Adrenal gland (tissue), 12 donors: Measurements from ENCODE around the gene DDX21. TPM values are rescaled to one million over a fixed set of nuclear protein-coding genes. Genes with fewer than 3 reads are reported as not detected.
A peak's percentile ranks its signal among the peaks of the same experiment; 100 is the strongest.

Source experiments
- DNase-seq, 7 donors: peaks; one replicate each; pipeline ENCODE4 v3.0.0-alpha.2; 2019 to 2020
- H3K27ac ChIP-seq, 5 donors: fragments of 200-600 bp; sonication (generic) in 4 of 5; 1 replicate in 3 of 5; 2 replicates in 2 of 5; pipeline versions ENCODE4 v1.5.1 to v1.8.0; 2016 to 2020; ENCODE audit warnings: mild to moderate bottlenecking in 1 of 5
- H3K27me3 ChIP-seq: fragments of 200-600 bp; 2 replicates; pipeline ENCODE4 v1.8.0; 2021
- H3K36me3 ChIP-seq, 2 donors: fragments of 200-600 bp; replicated peaks in 1 of 2; 1 replicate in 1 of 2; 2 replicates in 1 of 2; pipeline versions ENCODE4 v1.5.1 to v1.8.0; 2018 to 2022
- H3K4me1 ChIP-seq, 2 donors: fragments of 200-600 bp; replicated peaks in 1 of 2; 1 replicate in 1 of 2; 2 replicates in 1 of 2; pipeline versions ENCODE4 v1.5.1 to v1.8.0; 2018 to 2021
- H3K4me3 ChIP-seq, 4 donors: fragments of 200-600 bp; sonication (generic) in 3 of 4; one replicate each; pipeline ENCODE4 v1.5.1; 2016 to 2018
- H3K9me3 ChIP-seq, 3 donors: fragments of 200-600 bp; sonication (generic) in 1 of 3; replicated peaks in 1 of 3; 1 replicate in 2 of 3; 2 replicates in 1 of 3; pipeline versions ENCODE4 v1.5.1 to v1.8.0; 2016 to 2021
- POLR2A ChIP-seq, 2 donors: fragments of 450-650 bp; IDR thresholded peaks; one replicate each; pipeline ENCODE4 v1.6.1; 2017; ENCODE audit warnings: antibody characterized with exemption in 2 of 2, mild to moderate bottlenecking in 2 of 2, moderate library complexity in 1 of 2
- WGBS, 4 donors: extraction: QIAGEN DNeasy Blood & Tissue Kit in 2 of 4; methylation state at CpG; one replicate each; pipeline versions ENCODE4 v1.1.5 to v1.1.7; 2013 to 2017; 5-methylcytosine and 5-hydroxymethylcytosine counted together
- intact Hi-C, 2 donors: fragments of 100-400 bp; cut with DNase I; formaldehyde crosslinking; loops; one replicate each; pipeline versions ENCODE4 v1.14.1 to v1.15.0; 2022 to 2023
- polyA plus RNA-seq, 3 donors: library from polyadenylated mRNA; stranded (reverse); fragments of 200-250 nt in 2 of 3; fragments of 350-450 nt in 1 of 3; fragmentation: Illumina TruSeq in 1 of 3; extraction: RNeasy Lipid Tissue Mini Kit (QIAGEN cat#74804) in 1 of 3; gene quantifications; one replicate each; pipeline ENCODE4 v1.2.3, GENCODE V29; 2013 to 2014
- total RNA-seq, 9 donors: library from RNA; depleted of rRNA in 4 of 9; stranded (reverse); fragments of >200 nt in 4 of 9; fragments of 120-200 nt in 1 of 9; fragmentation: NEBNext Ultra II Directional in 1 of 9; extraction: Animal tissue kit (Norgen Biotek cat#: 25700) in 1 of 9; gene quantifications; one replicate each; pipeline versions ENCODE4 v1.1.0 to v1.2.4, GENCODE V29; 2013 to 2023
- TF ChIP-seq, protein P1 (sequence below), 6 experiments: fragments of 450-650 bp in 4 of 6; fragments of 200-600 bp in 2 of 6; sonication (generic) in 1 of 6; IDR thresholded peaks; 1 replicate in 5 of 6; 2 replicates in 1 of 6; pipeline versions ENCODE4 v1.5.1 to v1.8.0; 2016 to 2021; ENCODE audit warnings: antibody characterized with exemption in 6 of 6, mild to moderate bottlenecking in 2 of 6, moderate library complexity in 1 of 6
- donor health status: healthy with polysubstance abuse.
- donor health status: Bipolar disorder and iron deficiency.
- donor health status: DM: yes; HTN: yes; CAD: no.
- donor health status: DM: no; HTN: no; CAD: no.
- donor health status: DM: no; HTN: no; CAD: no.
- donor health status: DM: yes; HTN: yes; CAD: no.

The DDX21 gene
- total and polyA plus RNA-seq, 12 donors: 14.2 to 89.0 (median 40.0) TPM

DNA sequence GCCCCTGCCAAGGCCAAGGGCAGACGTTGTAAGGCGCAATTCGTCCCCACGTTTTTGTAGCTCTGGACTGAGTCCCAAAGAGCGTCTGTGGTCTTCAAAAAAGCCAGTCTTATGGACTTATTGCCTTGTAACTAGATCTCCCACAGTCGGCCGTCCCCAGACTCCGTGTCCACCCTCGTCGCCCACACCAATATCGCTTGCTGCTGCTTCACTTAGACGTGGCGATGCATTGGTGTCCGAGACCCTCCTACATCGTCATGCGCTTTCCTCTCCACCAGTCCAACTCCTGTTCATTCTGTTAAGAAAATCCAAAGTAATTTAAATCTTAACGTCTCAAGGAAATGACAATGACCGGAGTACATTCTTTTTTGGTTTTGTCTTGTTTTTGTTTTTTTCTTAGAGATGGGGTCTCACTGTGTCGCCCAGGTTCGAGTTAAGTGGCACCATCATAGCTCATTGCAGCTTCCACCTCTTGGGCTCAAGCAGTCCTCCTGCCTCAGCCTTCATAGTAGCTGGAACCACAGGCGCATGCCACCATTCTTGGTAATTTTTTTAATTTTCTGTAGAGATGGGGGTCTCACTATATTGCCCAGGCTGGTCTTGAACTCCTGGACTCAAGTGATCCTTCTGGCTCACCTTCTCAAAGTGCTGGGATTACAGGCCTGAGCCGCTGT lies 33.5 kb downstream of the DDX21 start:
- Histone ChIP-seq H3K4me3 (peak overlapping the region in 3 of 4 donors; percentile 66 to 74 (median 73)), H3K9me3 (no peaks in the 10 kb centered on the region), H3K27me3 (no peaks in the 10 kb centered on the region), H3K27ac (peak overlapping the region; percentile 67 to 90 (median 86)), H3K36me3 (peaks cover 0 to 7% of the 10 kb centered on the region in 2 donors), H3K4me1 (peaks cover 35 to 54% of the 10 kb centered on the region in 2 donors)
- TF ChIP-seq, protein P1, sequence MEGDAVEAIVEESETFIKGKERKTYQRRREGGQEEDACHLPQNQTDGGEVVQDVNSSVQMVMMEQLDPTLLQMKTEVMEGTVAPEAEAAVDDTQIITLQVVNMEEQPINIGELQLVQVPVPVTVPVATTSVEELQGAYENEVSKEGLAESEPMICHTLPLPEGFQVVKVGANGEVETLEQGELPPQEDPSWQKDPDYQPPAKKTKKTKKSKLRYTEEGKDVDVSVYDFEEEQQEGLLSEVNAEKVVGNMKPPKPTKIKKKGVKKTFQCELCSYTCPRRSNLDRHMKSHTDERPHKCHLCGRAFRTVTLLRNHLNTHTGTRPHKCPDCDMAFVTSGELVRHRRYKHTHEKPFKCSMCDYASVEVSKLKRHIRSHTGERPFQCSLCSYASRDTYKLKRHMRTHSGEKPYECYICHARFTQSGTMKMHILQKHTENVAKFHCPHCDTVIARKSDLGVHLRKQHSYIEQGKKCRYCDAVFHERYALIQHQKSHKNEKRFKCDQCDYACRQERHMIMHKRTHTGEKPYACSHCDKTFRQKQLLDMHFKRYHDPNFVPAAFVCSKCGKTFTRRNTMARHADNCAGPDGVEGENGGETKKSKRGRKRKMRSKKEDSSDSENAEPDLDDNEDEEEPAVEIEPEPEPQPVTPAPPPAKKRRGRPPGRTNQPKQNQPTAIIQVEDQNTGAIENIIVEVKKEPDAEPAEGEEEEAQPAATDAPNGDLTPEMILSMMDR (IDR thresholded peaks at IDR 0.05): no peak
- no peak for TF ChIP-seq POLR2A (IDR thresholded peaks at IDR 0.05)
- intact Hi-C loops: no loop called here
- DNase-seq: no peak
- 18 to 20% (median 18%) methylated on average over 18 to 22 of the region's 22 CpGs for WGBS, 4 donors

DNA sequence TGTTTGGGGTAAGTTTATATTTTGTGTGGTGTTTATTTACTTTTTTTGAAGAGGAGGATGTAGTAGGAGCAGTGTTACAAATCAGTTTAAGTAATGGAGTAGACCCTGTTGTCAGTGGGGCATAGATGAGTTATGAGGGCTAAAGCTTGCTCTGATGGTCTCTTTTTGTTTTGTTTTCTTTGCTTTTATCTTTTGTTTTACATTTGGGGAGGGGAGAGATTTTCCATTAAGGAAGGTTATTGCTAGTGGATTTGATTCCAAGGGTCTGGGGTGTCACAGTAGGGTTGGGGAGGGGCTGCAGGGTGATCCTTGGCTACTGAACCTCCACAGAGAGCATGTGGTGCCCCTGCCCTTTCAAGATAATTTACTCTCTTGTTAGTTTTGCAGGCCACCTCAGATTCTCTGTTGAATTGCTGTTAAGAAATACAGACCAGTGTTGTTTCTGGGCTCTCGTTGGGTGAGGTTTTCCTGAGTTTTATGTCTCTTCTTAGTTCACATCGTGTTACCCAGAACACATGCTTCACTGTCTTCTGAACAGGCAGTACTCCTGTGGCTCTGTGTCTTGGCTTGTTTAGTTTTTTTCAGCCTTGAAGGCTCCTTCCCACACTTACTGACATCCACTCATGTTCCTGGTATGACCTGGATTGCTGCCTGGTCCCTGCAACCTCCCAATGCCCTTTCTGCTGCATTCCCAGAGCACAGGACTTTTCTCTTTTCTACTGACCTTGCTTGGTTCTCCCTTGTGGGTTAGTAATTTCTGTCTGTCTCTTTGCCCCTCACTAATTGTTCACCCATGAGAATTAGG lies 36.9 kb downstream of the DDX21 start:
- H3K36me3 ChIP-seq: no peaks in the 10 kb centered on the region
- peaks cover 35 to 56% of the 10 kb centered on the region in 2 donors for H3K4me1 ChIP-seq
- no peaks in the 10 kb centered on the region for H3K27me3 ChIP-seq
- peak overlapping the region in 1 of 4 donors; percentile 20 for H3K4me3 ChIP-seq
- TF ChIP-seq POLR2A (IDR thresholded peaks at IDR 0.05): no peak
- TF ChIP-seq, protein P1 (IDR thresholded peaks at IDR 0.05): no peak
- intact Hi-C loops: loop anchor here in 1 of 2 donors (10.0 kb wide), 1 partner anchor 102 kb away; no protein-coding TSS in a partner anchor
- no peaks in the 10 kb centered on the region for H3K9me3 ChIP-seq
- peak overlapping the region; percentile 9 to 71 (median 55) for H3K27ac ChIP-seq
- peak; percentile 30 to 86 (median 73) for DNase-seq
- WGBS, 4 donors: 17 to 21% (median 19%) methylated on average over 2 of the region's 2 CpGs

DNA sequence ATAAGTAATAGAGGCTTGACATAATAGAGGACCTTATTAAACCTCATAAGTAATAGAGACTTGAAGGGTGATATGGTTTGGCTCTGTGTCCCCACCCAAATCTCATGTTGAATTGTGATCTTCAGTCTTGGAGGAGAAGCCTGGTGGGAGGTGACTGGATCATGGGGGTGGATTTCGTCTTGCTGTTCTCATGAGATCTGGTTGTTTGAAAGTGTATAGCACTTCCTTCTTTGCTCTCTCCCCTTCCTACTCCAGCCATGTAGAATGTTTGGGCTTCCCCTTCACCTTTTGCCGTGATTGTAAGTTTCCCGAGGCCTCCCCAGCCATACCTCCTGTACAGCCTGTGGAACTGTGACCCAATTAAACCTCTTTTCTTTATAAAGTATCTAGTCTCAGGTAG lies 41.2 kb downstream of the DDX21 start:
- Histone ChIP-seq H3K27ac (no peak overlapping the region), H3K4me1 (peaks cover 16 to 29% of the 10 kb centered on the region in 2 donors), H3K4me3 (no peak overlapping the region), H3K36me3 (peaks cover 0 to 15% of the 10 kb centered on the region in 2 donors), H3K9me3 (no peaks in the 10 kb centered on the region), H3K27me3 (no peaks in the 10 kb centered on the region)
- WGBS, 4 donors: 74 to 89% (median 79%) methylated on average over 3 of the region's 3 CpGs
- intact Hi-C loops: loop anchor here in 1 of 2 donors (10.0 kb wide), 1 partner anchor 98 kb away; no protein-coding TSS in a partner anchor
- no peak for TF ChIP-seq POLR2A (IDR thresholded peaks at IDR 0.05)
- TF ChIP-seq, protein P1 (IDR thresholded peaks at IDR 0.05): no peak
- DNase-seq: no peak

DNA sequence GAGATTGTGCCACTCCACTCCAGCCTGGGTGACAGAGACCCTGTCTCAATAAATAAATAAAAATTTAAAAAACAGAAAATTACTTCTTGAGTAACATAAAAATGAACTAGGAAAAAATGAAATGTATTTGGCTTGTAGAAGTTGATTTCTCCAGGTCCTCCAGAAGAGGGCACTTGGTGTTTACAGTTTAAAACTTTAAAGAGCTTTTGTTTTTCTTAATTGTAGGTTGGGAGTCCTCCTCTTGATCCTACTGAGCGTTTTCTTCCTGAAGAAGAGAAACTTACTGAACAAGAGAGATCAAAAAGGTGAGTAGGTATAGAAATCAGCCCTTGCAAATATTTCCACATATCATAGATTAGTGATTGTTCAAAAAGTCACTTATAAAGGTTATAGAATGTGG lies 48.9 kb downstream of the DDX21 start:
- Histone ChIP-seq H3K27me3 (no peaks in the 10 kb centered on the region), H3K4me1 (peaks cover 0 to 3% of the 10 kb centered on the region in 2 donors), H3K36me3 (peaks cover 0 to 41% of the 10 kb centered on the region in 2 donors), H3K9me3 (no peaks in the 10 kb centered on the region), H3K27ac (no peak overlapping the region), H3K4me3 (no peak overlapping the region)
- 7 to 31% (median 19%) methylated on average over 1 of the region's 1 CpG for WGBS, 4 donors
- no peak for DNase-seq
- TF ChIP-seq, protein P1 (IDR thresholded peaks at IDR 0.05): peak; percentile 32 to 61 (median 50)
- TF ChIP-seq POLR2A (IDR thresholded peaks at IDR 0.05): no peak
- intact Hi-C loops: loop anchor here in 1 of 2 donors (10.0 kb wide), 1 partner anchor 90 kb away; no protein-coding TSS in a partner anchor
